ENCODE measurements around the gene KRT7. TPM values are rescaled to one million over a fixed set of nuclear protein-coding genes. Genes with fewer than 3 reads are reported as not detected.

KRT7 gene
- total RNA-seq, 1 donor from 2014 or later = 664 TPM

- intact Hi-C loops (cut with DNase I) = no loop called here
- H3K4me1 ChIP-seq = no peaks in the 10 kb centered on the region
- no peak for TF ChIP-seq CTCF (IDR thresholded peaks at IDR 0.05)
- no peaks in the 10 kb centered on the region for H3K9me3 ChIP-seq
- H3K36me3 ChIP-seq = no peaks in the 10 kb centered on the region
- no peak overlapping the region for H3K27ac ChIP-seq
- no peak overlapping the region for H3K4me3 ChIP-seq
- no peak for DNase-seq
- ATAC-seq = no peak
- no peaks in the 10 kb centered on the region for H3K27me3 ChIP-seq
Measured at GRCh38 chr12:52226446-52226845, 6.6 kb upstream of the KRT7 start.

GRCh38 chr12:52227606-52228166 is 5.4 kb upstream of the KRT7 start:
- Histone ChIP-seq H3K27ac (no peak overlapping the region), H3K9me3 (no peaks in the 10 kb centered on the region), H3K27me3 (no peaks in the 10 kb centered on the region), H3K4me1 (peaks cover 8% of the 10 kb centered on the region), H3K36me3 (no peaks in the 10 kb centered on the region), H3K4me3 (no peak overlapping the region)
- no peak for TF ChIP-seq CTCF (IDR thresholded peaks at IDR 0.05)
- no peak for ATAC-seq
- DNase-seq = no peak
- intact Hi-C loops (cut with DNase I) = no loop called here

- ATAC-seq = no peak
Measured at GRCh38 chr12:52228366-52228765, 4.7 kb upstream of the KRT7 start.

GRCh38 chr12:52228931-52229330 is 4.1 kb upstream of the KRT7 start:
- H3K4me3 ChIP-seq = no peak overlapping the region
- H3K27ac ChIP-seq = no peak overlapping the region
- peaks cover 10% of the 10 kb centered on the region for H3K27me3 ChIP-seq
- H3K4me1 ChIP-seq = peaks cover 8% of the 10 kb centered on the region
- intact Hi-C loops (cut with DNase I) = no loop called here
- no peak for ATAC-seq
- TF ChIP-seq CTCF (IDR thresholded peaks at IDR 0.05) = no peak
- DNase-seq = peak; percentile 49
- no peaks in the 10 kb centered on the region for H3K9me3 ChIP-seq
- H3K36me3 ChIP-seq = no peaks in the 10 kb centered on the region

More at GRCh38 chr12:52228366-52228765, 4.7 kb upstream of the KRT7 start:
- no peak for TF ChIP-seq CTCF (IDR thresholded peaks at IDR 0.05)
- H3K27ac ChIP-seq = no peak overlapping the region
- no peak overlapping the region for H3K4me3 ChIP-seq
- peaks cover 5% of the 10 kb centered on the region for H3K27me3 ChIP-seq
- no peaks in the 10 kb centered on the region for H3K9me3 ChIP-seq
- intact Hi-C loops (cut with DNase I) = no loop called here
- peaks cover 8% of the 10 kb centered on the region for H3K4me1 ChIP-seq
- no peaks in the 10 kb centered on the region for H3K36me3 ChIP-seq
- DNase-seq = no peak

GRCh38 chr12:52229836-52230343 is 3.2 kb upstream of the KRT7 start:
- Histone ChIP-seq H3K27me3 (peaks cover 10% of the 10 kb centered on the region), H3K9me3 (no peaks in the 10 kb centered on the region), H3K36me3 (no peaks in the 10 kb centered on the region), H3K4me3 (no peak overlapping the region), H3K4me1 (peaks cover 8% of the 10 kb centered on the region), H3K27ac (no peak overlapping the region)
- no peak for TF ChIP-seq CTCF (IDR thresholded peaks at IDR 0.05)
- no peak for ATAC-seq
- peak; percentile 29 for DNase-seq
- intact Hi-C loops (cut with DNase I) = no loop called here

All from upper lobe of right lung (tissue), 1 donor.